Measurements from ENCODE around the gene ATG2B. TPM values are rescaled to one million over a fixed set of nuclear protein-coding genes. Genes with fewer than 3 reads are reported as not detected.
"Not testable (repeated sequence)": the region's sequence is repeated elsewhere in the genome, so short reads cannot be mapped to it uniquely, and the experiment has no call there.

Gene ATG2B
- total RNA-seq, 1 donor from 2014 or later, result 27.5 TPM

DNA sequence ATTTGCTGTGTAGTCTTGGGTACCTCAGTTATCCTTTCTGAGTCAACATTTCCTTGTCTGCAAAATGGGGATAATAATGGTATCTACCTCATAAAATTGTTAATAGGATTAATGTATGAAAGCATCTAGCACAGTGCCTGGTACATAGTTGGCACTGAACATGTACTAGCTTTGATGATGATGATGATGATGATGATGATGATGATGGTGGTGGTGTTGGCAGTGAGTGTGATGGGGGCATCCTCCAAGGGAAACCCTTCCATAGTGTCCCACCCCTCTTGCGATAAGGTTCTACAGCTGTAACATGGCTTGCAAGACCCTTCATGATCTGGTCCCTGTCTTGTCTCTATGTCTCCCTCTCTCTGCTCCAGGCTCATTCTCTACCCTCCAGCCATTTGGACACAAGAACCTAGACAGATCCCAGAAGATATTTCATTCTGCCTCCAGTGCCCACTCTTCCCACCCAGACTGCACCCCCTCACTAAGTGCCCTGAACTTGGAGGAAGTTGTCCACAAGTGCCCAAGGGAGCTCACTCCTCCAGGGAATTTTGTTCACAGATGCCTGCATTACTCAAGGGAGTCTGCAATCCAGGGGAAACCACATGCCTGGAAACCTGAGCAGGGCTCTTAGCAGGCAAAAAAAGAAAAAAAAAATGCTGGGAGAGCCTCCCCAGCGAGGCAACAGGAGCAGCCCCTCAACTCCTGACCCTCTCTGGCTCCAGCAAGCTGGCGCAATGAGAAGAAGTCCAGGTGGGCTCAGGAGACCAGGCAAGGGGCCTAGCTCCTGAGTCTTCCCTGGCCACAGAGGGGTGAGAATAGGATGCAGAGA is 117.2 kb downstream of the ATG2B start:
- no peak for DNase-seq
- TF ChIP-seq, protein P1, sequence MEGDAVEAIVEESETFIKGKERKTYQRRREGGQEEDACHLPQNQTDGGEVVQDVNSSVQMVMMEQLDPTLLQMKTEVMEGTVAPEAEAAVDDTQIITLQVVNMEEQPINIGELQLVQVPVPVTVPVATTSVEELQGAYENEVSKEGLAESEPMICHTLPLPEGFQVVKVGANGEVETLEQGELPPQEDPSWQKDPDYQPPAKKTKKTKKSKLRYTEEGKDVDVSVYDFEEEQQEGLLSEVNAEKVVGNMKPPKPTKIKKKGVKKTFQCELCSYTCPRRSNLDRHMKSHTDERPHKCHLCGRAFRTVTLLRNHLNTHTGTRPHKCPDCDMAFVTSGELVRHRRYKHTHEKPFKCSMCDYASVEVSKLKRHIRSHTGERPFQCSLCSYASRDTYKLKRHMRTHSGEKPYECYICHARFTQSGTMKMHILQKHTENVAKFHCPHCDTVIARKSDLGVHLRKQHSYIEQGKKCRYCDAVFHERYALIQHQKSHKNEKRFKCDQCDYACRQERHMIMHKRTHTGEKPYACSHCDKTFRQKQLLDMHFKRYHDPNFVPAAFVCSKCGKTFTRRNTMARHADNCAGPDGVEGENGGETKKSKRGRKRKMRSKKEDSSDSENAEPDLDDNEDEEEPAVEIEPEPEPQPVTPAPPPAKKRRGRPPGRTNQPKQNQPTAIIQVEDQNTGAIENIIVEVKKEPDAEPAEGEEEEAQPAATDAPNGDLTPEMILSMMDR (IDR thresholded peaks at IDR 0.05; ENCODE audit: partially characterized antibody, unreplicated experiment), result no peak

GRCh38 chr14:96245074-96245473 is 118.1 kb downstream of the ATG2B start:
- not testable (repeated sequence) for H3K9me3 Mint-ChIP-seq (ENCODE audit: unreplicated experiment); H3K27me3 Mint-ChIP-seq (ENCODE audit: unreplicated experiment); H3K4me1 Mint-ChIP-seq (ENCODE audit: low read depth, unreplicated experiment); H3K36me3 Mint-ChIP-seq (ENCODE audit: unreplicated experiment); H3K4me3 Mint-ChIP-seq (ENCODE audit: unreplicated experiment); H3K27ac Mint-ChIP-seq (ENCODE audit: unreplicated experiment); DNase-seq

More for the DNA sequence above, 117.2 kb downstream of the ATG2B start:
- Mint-ChIP-seq H3K4me3 (ENCODE audit: unreplicated experiment) (no peak overlapping the region), H3K9me3 (ENCODE audit: unreplicated experiment) (peaks cover 4% of the 10 kb centered on the region), H3K27me3 (ENCODE audit: unreplicated experiment) (peaks cover 4% of the 10 kb centered on the region), H3K27ac (ENCODE audit: unreplicated experiment) (no peak overlapping the region), H3K36me3 (ENCODE audit: unreplicated experiment) (peaks cover 5% of the 10 kb centered on the region), H3K4me1 (ENCODE audit: low read depth, unreplicated experiment) (no peaks in the 10 kb centered on the region)

- peaks cover 6% of the 10 kb centered on the region for H3K9me3 Mint-ChIP-seq (ENCODE audit: unreplicated experiment)
- H3K36me3 Mint-ChIP-seq (ENCODE audit: unreplicated experiment), result peaks cover 5% of the 10 kb centered on the region
- peaks cover 8% of the 10 kb centered on the region for H3K27me3 Mint-ChIP-seq (ENCODE audit: unreplicated experiment)
- DNase-seq, result no peak
- TF ChIP-seq, protein P1 (IDR thresholded peaks at IDR 0.05; ENCODE audit: partially characterized antibody, unreplicated experiment), result no peak
- H3K4me3 Mint-ChIP-seq (ENCODE audit: unreplicated experiment), result no peak overlapping the region
- no peak overlapping the region for H3K27ac Mint-ChIP-seq (ENCODE audit: unreplicated experiment)
- H3K4me1 Mint-ChIP-seq (ENCODE audit: low read depth, unreplicated experiment), result no peaks in the 10 kb centered on the region
Observed at GRCh38 chr14:96243785-96244184, 119.4 kb downstream of the ATG2B start.

GRCh38 chr14:96242126-96242525 is 121.0 kb downstream of the ATG2B start:
- Mint-ChIP-seq H3K36me3 (ENCODE audit: unreplicated experiment) (peaks cover 5% of the 10 kb centered on the region), H3K4me1 (ENCODE audit: low read depth, unreplicated experiment) (no peaks in the 10 kb centered on the region), H3K9me3 (ENCODE audit: unreplicated experiment) (peaks cover 4% of the 10 kb centered on the region), H3K27ac (ENCODE audit: unreplicated experiment) (no peak overlapping the region), H3K4me3 (ENCODE audit: unreplicated experiment) (no peak overlapping the region), H3K27me3 (ENCODE audit: unreplicated experiment) (peaks cover 8% of the 10 kb centered on the region)
- TF ChIP-seq, protein P1 (IDR thresholded peaks at IDR 0.05; ENCODE audit: partially characterized antibody, unreplicated experiment), result no peak
- DNase-seq, result no peak

GRCh38 chr14:96240641-96241040 is 122.5 kb downstream of the ATG2B start:
- no peak overlapping the region for H3K27ac Mint-ChIP-seq (ENCODE audit: unreplicated experiment)
- DNase-seq, result no peak
- TF ChIP-seq, protein P1 (IDR thresholded peaks at IDR 0.05; ENCODE audit: partially characterized antibody, unreplicated experiment), result no peak
- H3K9me3 Mint-ChIP-seq (ENCODE audit: unreplicated experiment), result peaks cover 4% of the 10 kb centered on the region
- peaks cover 5% of the 10 kb centered on the region for H3K36me3 Mint-ChIP-seq (ENCODE audit: unreplicated experiment)
- H3K27me3 Mint-ChIP-seq (ENCODE audit: unreplicated experiment), result peaks cover 10% of the 10 kb centered on the region
- no peak overlapping the region for H3K4me3 Mint-ChIP-seq (ENCODE audit: unreplicated experiment)
- no peaks in the 10 kb centered on the region for H3K4me1 Mint-ChIP-seq (ENCODE audit: low read depth, unreplicated experiment)

All from glutamatergic neuron (in vitro differentiated cells).